Measurements from ENCODE around the gene HYLS1.

HYLS1 gene

DNA sequence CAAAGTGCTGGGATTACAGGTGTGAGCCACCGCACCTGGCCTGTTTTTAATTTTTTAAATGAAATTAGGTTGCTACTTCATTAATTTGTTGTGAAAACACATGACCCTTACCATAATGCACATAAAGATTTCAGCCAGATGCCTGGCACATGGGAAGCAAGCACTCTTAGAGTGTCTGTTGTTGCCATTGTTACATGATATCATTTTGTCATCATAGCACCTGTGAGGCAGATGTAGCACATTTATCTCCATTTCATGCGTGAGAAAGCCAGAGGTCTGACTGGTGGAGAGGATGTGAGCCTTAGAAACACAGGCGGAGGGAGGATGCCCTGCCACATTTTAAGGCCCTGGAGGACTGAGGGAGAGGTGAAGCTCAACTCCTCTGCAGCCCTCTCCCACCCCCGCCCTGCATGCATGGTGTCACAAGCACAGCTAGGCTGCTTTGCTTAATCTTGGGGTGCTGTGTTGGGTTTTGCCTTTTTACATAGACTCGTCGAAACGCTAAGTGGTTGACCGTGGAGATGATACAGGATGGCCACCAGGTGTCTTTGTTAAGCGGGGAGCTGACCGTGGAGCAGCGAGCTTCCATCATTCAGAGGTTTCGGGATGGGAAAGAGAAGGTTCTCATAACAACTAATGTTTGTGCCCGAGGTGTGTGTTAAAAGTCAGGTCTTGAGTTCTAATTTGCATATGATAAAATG, 30.8 kb downstream of the HYLS1 start:
- H3K4me3 ChIP-seq (ENCODE audit: control insufficient read depth, low read depth, low read length): no peak overlapping the region
- peak; percentile 11 for TF ChIP-seq CTCF (IDR thresholded peaks at IDR 0.05; ENCODE audit: control insufficient read depth, insufficient read depth, low read depth, low read length, missing control alignments)
- DNase-seq (ENCODE audit: low read depth): no peak

- H3K4me3 ChIP-seq (ENCODE audit: control insufficient read depth, low read depth, low read length): no peak overlapping the region
- no peak for TF ChIP-seq CTCF (IDR thresholded peaks at IDR 0.05; ENCODE audit: control insufficient read depth, insufficient read depth, low read depth, low read length, missing control alignments)
- no peak for DNase-seq (ENCODE audit: low read depth)
These were observed 33.6 kb downstream of the HYLS1 start for GRCh38 chr11:125921042-125921441.

DNA sequence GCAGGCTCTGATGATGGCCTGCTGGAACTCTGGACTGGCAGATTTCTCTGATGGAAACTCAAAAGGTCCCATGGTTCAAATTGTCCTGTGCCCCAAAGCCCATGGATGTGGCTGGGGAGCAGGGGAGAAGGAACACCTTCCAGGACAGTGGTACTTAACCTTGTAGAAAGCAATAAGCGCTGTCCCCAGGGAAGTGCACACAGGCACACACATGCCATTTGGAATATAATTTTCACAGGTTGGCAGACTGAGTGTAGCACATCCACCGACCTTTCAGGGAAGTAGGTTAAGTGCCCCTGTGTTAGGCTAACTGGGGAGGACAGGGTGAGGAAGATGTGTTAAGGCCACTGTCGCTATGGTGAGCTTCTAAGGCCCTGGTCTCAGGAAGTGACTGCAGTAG, 34.7 kb downstream of the HYLS1 start:
- DNase-seq (ENCODE audit: low read depth): no peak
- TF ChIP-seq CTCF (IDR thresholded peaks at IDR 0.05; ENCODE audit: control insufficient read depth, insufficient read depth, low read depth, low read length, missing control alignments): no peak
- no peak overlapping the region for H3K4me3 ChIP-seq (ENCODE audit: control insufficient read depth, low read depth, low read length)

- DNase-seq (ENCODE audit: low read depth): peak; percentile 27
- no peak overlapping the region for H3K4me3 ChIP-seq (ENCODE audit: control insufficient read depth, low read depth, low read length)
- peak; percentile 87 for TF ChIP-seq CTCF (IDR thresholded peaks at IDR 0.05; ENCODE audit: control insufficient read depth, insufficient read depth, low read depth, low read length, missing control alignments)
These were observed 35.6 kb downstream of the HYLS1 start for GRCh38 chr11:125923012-125923579.

DNA sequence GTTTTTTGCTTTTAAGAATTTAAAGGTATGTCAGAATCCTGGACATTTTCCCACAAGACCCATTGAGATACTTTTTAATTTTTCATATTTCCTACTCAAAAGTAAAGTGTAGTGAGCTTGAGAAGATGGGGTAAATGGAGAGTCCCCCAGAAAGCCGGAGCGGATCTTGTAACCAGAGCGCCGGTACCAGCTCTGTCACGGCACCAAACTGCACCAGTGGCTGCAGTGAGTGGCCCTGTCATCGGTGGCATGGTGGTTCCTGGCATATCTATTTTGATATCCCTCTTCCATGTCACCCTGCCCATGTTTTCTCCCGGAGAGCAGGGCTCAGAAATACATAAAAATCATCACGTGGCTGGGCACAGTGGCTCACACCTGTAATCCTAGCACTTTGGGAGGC, 36.2 kb downstream of the HYLS1 start:
- DNase-seq (ENCODE audit: low read depth): no peak
- TF ChIP-seq CTCF (IDR thresholded peaks at IDR 0.05; ENCODE audit: control insufficient read depth, insufficient read depth, low read depth, low read length, missing control alignments): no peak

DNA sequence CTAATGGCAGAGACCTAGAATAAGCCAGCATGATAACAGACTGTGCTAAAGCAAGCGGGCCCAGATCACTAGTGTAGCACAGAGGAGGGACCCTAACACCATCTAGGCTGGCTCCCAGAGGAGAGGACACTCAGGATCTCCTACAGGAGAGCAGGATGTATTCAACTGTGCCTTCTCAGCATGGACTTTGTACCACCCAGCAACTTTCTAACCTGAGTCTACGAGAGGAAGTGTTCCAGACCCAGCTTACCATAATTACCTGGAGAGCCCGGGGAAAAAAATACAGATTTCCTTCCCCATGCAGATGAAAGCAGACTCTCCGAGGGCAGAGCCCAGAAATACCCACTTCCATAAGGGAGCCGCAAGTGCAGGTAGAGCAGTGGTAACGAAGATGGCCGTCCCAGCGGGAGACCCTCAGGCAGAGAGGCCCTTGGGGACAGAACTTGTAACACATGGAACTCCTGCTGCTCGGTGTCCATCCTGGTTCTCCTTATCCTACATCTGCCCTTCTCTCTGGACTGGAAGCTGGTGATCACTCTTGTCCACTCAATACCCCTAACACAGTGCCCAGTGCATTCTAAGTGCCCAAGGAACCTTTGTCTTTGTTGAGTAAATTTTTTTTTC, 37.0 kb downstream of the HYLS1 start:
- H3K4me3 ChIP-seq (ENCODE audit: control insufficient read depth, low read depth, low read length): no peak overlapping the region
- no peak for TF ChIP-seq CTCF (IDR thresholded peaks at IDR 0.05; ENCODE audit: control insufficient read depth, insufficient read depth, low read depth, low read length, missing control alignments)

More for the DNA sequence above, 36.2 kb downstream of the HYLS1 start:
- no peak overlapping the region for H3K4me3 ChIP-seq (ENCODE audit: control insufficient read depth, low read depth, low read length)

More for the DNA sequence above, 37.0 kb downstream of the HYLS1 start:
- no peak for DNase-seq (ENCODE audit: low read depth)
